GM23338 (cell line): Measurements from ENCODE around the gene MICAL3. TPM values are rescaled to one million over a fixed set of nuclear protein-coding genes. Genes with fewer than 3 reads are reported as not detected.

Experiments
- ATAC-seq: fragments of 200-7000 bp; cut with Tn5 transposase; 3 replicates; pipeline ENCODE4 v1.9.1; 2020
- DNase-seq: peaks from one replicate; pipeline ENCODE4 v3.0.0-alpha.2; 2015; ENCODE audit warnings: low spot score
- H2AFZ ChIP-seq: fragments of 200-600 bp; sonication (generic); 2 replicates; pipeline ENCODE4 v1.8.0; 2016; ENCODE audit warnings: antibody characterized with exemption, mild to moderate bottlenecking, moderate library complexity
- H3F3A ChIP-seq: fragments of 200-600 bp; sonication (generic); replicated peaks from 2 replicates; pipeline ENCODE4 v1.8.0; 2017; ENCODE audit warnings: antibody characterized with exemption, mixed run types, low read depth
- H3K27ac ChIP-seq: fragments of 200-600 bp; sonication (generic); 2 replicates; pipeline ENCODE4 v1.6.1; 2016; ENCODE audit warnings: low read depth
- H3K27me3 ChIP-seq: fragments of 200-600 bp; sonication (generic); 2 replicates; pipeline ENCODE4 v1.8.0; 2016; ENCODE audit warnings: mild to moderate bottlenecking, mixed run types, moderate library complexity; ENCODE audit not compliant: insufficient read depth
- H3K36me3 ChIP-seq: fragments of 200-600 bp; sonication (generic); 2 replicates; pipeline ENCODE4 v1.8.0; 2016; ENCODE audit warnings: mild to moderate bottlenecking; ENCODE audit not compliant: insufficient read depth
- H3K4me1 ChIP-seq: fragments of 200-600 bp; sonication (generic); 2 replicates; pipeline ENCODE4 v1.8.0; 2016; ENCODE audit warnings: mild to moderate bottlenecking, moderate library complexity; ENCODE audit not compliant: insufficient read depth
- H3K4me2 ChIP-seq: fragments of 200-600 bp; sonication (generic); 2 replicates; pipeline ENCODE4 v1.7.1; 2017; ENCODE audit warnings: mixed run types
- H3K4me3 ChIP-seq: fragments of 200-600 bp; sonication (generic); 2 replicates; pipeline ENCODE4 v1.6.1; 2016; ENCODE audit warnings: mixed run types
- H3K79me2 ChIP-seq: fragments of 200-600 bp; sonication (generic); replicated peaks from 2 replicates; pipeline ENCODE4 v1.8.0; 2017; ENCODE audit warnings: mild to moderate bottlenecking; ENCODE audit not compliant: insufficient read depth
- H3K9me2 ChIP-seq: fragments of 200-600 bp; sonication (generic); 2 replicates; pipeline ENCODE4 v1.8.0; 2017; ENCODE audit not compliant: insufficient read depth
- H4K20me1 ChIP-seq: fragments of 200-600 bp; sonication (generic); replicated peaks from 2 replicates; pipeline ENCODE4 v1.8.0; 2017; ENCODE audit warnings: mild to moderate bottlenecking; ENCODE audit not compliant: insufficient read depth
- H3K27ac Mint-ChIP-seq: 2 replicates; pipeline ENCODE4 v1.8.0; 2020; ENCODE audit warnings: inconsistent platforms, mild to moderate bottlenecking, moderate library complexity, mixed read lengths
- H3K27me3 Mint-ChIP-seq: 3 replicates; pipeline ENCODE4 v1.8.0; 2022; ENCODE audit warnings: low read depth, mild to moderate bottlenecking, moderate library complexity, mixed read lengths, inconsistent platforms; ENCODE audit not compliant: insufficient read depth, poor library complexity
- H3K36me3 Mint-ChIP-seq: 3 replicates; pipeline ENCODE4 v1.8.0; 2021; ENCODE audit warnings: low read depth, mild to moderate bottlenecking, inconsistent platforms, moderate library complexity, mixed read lengths
- H3K4me1 Mint-ChIP-seq: 3 replicates; pipeline ENCODE4 v1.8.0; 2020; ENCODE audit warnings: mild to moderate bottlenecking, inconsistent platforms, mixed read lengths
- H3K4me3 Mint-ChIP-seq: 3 replicates; pipeline ENCODE4 v1.8.0; 2021; ENCODE audit warnings: moderate library complexity, mild to moderate bottlenecking, inconsistent platforms, mixed read lengths
- H3K9me3 Mint-ChIP-seq: 3 replicates; pipeline ENCODE4 v1.8.0; 2020; ENCODE audit warnings: moderate library complexity, mild to moderate bottlenecking, inconsistent platforms, mixed read lengths
- CREB1 ChIP-seq: fragments of 250-450 bp; sonication (Bioruptor Pico); IDR thresholded peaks from 2 replicates; pipeline ENCODE4 v1.5.0; 2020; ENCODE audit warnings: low read depth, mild to moderate bottlenecking, moderate library complexity
- CTCF ChIP-seq, 2 experiments: fragments of 200-600 bp in 1 of 2; sonication (generic) in 1 of 2; conservative IDR thresholded peaks; 2 replicates each; pipeline versions ENCODE4 v1.5.1 to v1.6.1; 2016 to 2017; ENCODE audit warnings: antibody characterized with exemption in 2 of 2, low read depth in 2 of 2, mild to moderate bottlenecking in 2 of 2, moderate library complexity in 1 of 2
- ETS1 ChIP-seq: IDR thresholded peaks from 2 replicates; pipeline ENCODE4 v1.6.1; 2016; ENCODE audit warnings: antibody characterized with exemption
- EZH2 ChIP-seq: fragments of 200-600 bp; sonication (generic); IDR thresholded peaks from one replicate; pipeline ENCODE4 v1.8.0; 2017; ENCODE audit warnings: antibody characterized with exemption, mild to moderate bottlenecking, low read depth; ENCODE audit not compliant: unreplicated experiment
- EZH2phosphoT487 ChIP-seq: fragments of 200-600 bp; sonication (generic); IDR thresholded peaks from one replicate; pipeline ENCODE4 v1.8.1; 2018; ENCODE audit warnings: antibody characterized with exemption; ENCODE audit not compliant: unreplicated experiment
- JUNB ChIP-seq: IDR thresholded peaks from one replicate; pipeline ENCODE4 v1.6.1; 2016; ENCODE audit warnings: antibody characterized with exemption; ENCODE audit not compliant: unreplicated experiment
- POLR2AphosphoS5 ChIP-seq: IDR thresholded peaks from 2 replicates; pipeline ENCODE4 v1.6.1; 2016; ENCODE audit warnings: antibody characterized with exemption, low read depth
- REST ChIP-seq: IDR thresholded peaks from one replicate; pipeline ENCODE4 v1.6.1; 2018; ENCODE audit warnings: antibody characterized with exemption; ENCODE audit not compliant: unreplicated experiment
- STAT1 ChIP-seq: IDR thresholded peaks from one replicate; pipeline ENCODE4 v1.6.1; 2016; ENCODE audit warnings: antibody characterized with exemption; ENCODE audit not compliant: unreplicated experiment
- ZNF114 ChIP-seq: fragments of 250-450 bp; sonication (Bioruptor Pico); IDR thresholded peaks from 2 replicates; pipeline ENCODE4 v1.5.0; 2020; ENCODE audit warnings: mild to moderate bottlenecking, moderate library complexity
- ZNF331 ChIP-seq: fragments of 250-450 bp; sonication (Bioruptor Pico); IDR thresholded peaks from 2 replicates; pipeline ENCODE4 v1.5.0; 2020; ENCODE audit warnings: low read depth, mild to moderate bottlenecking, moderate library complexity
- polyA plus RNA-seq: library from polyadenylated mRNA; unstranded; fragments of >200 nt; fragmentation: Nextera tagmentation; extraction: Ambion mirVana; gene quantifications from 2 replicates; pipeline ENCODE4 v1.2.1, GENCODE V29; 2016
- total RNA-seq: library from RNA; depleted of rRNA; stranded (reverse); fragments of >200 nt; shearing (Covaris generic); gene quantifications from 2 replicates; pipeline ENCODE4 v1.2.3, GENCODE V29; 2014

The MICAL3 gene
- total and polyA plus RNA-seq, 2 experiments from 2014 or later: 10.1 to 33.9 TPM

DNA sequence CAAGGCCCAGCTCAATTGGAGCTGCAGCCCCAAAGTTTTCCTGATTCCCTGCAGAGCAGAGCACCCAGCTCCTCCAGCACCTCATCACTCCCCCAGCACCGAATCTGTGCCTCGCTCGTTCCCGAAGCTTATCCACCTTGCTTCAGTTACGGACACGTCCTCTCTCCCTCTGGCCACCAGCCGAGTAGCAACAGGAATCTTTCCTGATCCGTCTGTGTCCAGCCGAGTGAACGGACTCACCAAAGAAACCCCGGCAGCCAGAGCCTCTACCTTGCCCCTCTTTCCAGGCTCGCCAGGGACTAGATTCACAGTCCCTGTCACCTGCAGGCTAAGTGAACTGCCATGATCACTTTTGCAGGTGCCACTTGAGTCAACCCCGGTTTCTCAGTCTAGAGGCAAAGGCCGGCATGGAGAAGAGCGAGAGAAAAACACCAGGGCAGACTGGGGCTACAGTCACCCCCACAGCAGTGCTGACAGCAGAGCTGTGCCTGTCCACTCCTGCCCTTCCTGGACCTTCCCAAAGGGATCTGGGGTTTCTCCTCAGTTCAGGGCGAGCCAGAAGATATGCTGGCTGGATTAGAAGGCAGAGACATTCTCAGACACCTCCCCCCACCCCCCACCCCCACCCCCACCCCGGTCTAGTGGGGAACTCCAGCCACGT is 282.4 kb downstream of the MICAL3 start:
- Mint-ChIP-seq H3K36me3 (peaks cover 13% of the 10 kb centered on the region; the same call in 2 of the 3 replicates), H3K9me3 (no peaks in the 10 kb centered on the region), H3K4me3 (no peak overlapping the region), H3K4me1 (peaks cover 25% of the 10 kb centered on the region), H3K27ac (peak overlapping the region; percentile 64), H3K27me3 (peaks cover 9% of the 10 kb centered on the region)
- H3K4me3 ChIP-seq: no peak overlapping the region
- DNase-seq: no peak
- no peak overlapping the region for H2AFZ ChIP-seq
- no peaks in the 10 kb centered on the region for H3K36me3 ChIP-seq
- H3K4me2 ChIP-seq: no peak overlapping the region
- H3F3A ChIP-seq: peaks cover 9% of the 10 kb centered on the region; the same call in 1 of the 2 replicates
- H3K9me2 ChIP-seq: no peaks in the 10 kb centered on the region
- no peak overlapping the region for H3K27ac ChIP-seq
- H3K79me2 ChIP-seq: no peaks in the 10 kb centered on the region
- H4K20me1 ChIP-seq: no peaks in the 10 kb centered on the region; the same call in 1 of the 2 replicates
- TF ChIP-seq POLR2AphosphoS5: no peak
- H3K4me1 ChIP-seq: peaks cover 7% of the 10 kb centered on the region; the same call in 1 of the 2 replicates
- H3K27me3 ChIP-seq: no peaks in the 10 kb centered on the region
- ATAC-seq: peak; percentile 8

DNA sequence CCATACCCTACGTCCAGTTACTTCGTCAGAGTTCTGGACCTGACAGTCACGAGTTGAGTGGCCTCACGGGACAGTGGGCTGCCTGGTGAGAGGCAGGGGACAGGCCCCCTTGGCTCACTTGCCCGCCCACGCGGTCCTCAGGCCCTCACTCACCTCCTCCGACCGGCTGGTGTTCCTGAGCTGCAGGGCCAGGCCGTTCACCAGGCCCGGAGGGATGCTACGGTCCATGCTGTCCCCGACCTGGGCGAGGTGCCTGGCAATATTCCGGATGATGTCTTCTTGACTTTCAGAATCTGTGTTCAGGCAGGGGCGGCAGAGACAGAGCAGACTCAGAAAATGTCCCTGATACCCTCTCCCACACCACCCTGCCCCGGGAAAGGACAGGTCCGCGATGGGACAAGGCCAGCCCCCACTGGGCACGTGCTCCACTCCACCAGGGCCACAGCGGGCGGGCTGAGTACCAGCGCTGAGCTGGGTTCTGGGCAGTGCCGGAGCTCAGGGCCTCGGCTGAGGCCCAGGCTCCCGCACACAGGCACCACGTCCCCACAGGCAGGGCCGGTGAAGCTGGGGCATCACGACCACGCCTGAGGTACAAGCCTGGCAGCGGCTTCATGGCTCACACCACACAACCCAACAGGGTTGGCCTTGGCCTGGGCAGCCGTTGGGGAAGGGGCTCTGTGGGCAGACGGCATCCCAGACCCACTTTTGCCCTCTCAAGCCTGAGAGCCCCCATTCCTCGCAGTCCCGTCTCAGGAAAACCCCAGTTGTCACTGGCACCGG is 285.0 kb downstream of the MICAL3 start:
- no peak overlapping the region for H2AFZ ChIP-seq
- H3K4me1 ChIP-seq: peaks cover 3% of the 10 kb centered on the region; the same call in 1 of the 2 replicates
- ATAC-seq (no peak), DNase-seq (no peak)
- no peaks in the 10 kb centered on the region for H3K9me2 ChIP-seq
- no peak overlapping the region for H3K27ac Mint-ChIP-seq
- H3K36me3 Mint-ChIP-seq: peaks cover 13% of the 10 kb centered on the region; the same call in 2 of the 3 replicates
- no peak overlapping the region for H3K4me3 ChIP-seq
- H4K20me1 ChIP-seq: no peaks in the 10 kb centered on the region; the same call in 1 of the 2 replicates
- 0 out of 2 replicates have a peak, but pooled peaks cover 6% of the 10 kb centered on the region for H3F3A ChIP-seq
- H3K4me2 ChIP-seq: no peak overlapping the region
- peaks cover 9% of the 10 kb centered on the region for H3K27me3 Mint-ChIP-seq
- H3K27me3 ChIP-seq: no peaks in the 10 kb centered on the region
- H3K9me3 Mint-ChIP-seq: no peaks in the 10 kb centered on the region
- H3K4me1 Mint-ChIP-seq: peaks cover 17% of the 10 kb centered on the region
- H3K79me2 ChIP-seq: no peaks in the 10 kb centered on the region
- H3K36me3 ChIP-seq: peaks cover 7% of the 10 kb centered on the region; the same call in 1 of the 2 replicates
- H3K4me3 Mint-ChIP-seq: no peak overlapping the region
- no peak overlapping the region for H3K27ac ChIP-seq
- TF ChIP-seq JUNB: no peak
- no peak for TF ChIP-seq ZNF331 (CRISPR knock-in tag)
- TF ChIP-seq REST: no peak
- no peak for TF ChIP-seq ETS1
- TF ChIP-seq ZNF114: no peak
- no peak for TF ChIP-seq EZH2
- TF ChIP-seq STAT1: no peak
- no peak for TF ChIP-seq EZH2phosphoT487
- no peak for TF ChIP-seq CREB1 (CRISPR knock-in tag)
- no peak for TF ChIP-seq CTCF (conservative IDR thresholded peaks at IDR 0.05; ENCODE audit: low read depth in 2 of 2)
